Prostate gland (tissue), 2 donors: ENCODE results near the gene NABP1.

ENCODE experiments used
- CTCF ChIP-seq, 4 experiments: fragments of 200-600 bp in 2 of 4; fragments of 450-650 bp in 2 of 4; sonication (generic) in 2 of 4; IDR thresholded peaks; 1 replicate in 3 of 4; 2 replicates in 1 of 4; pipeline ENCODE4 v1.5.1; 2016 to 2019; ENCODE audit warnings: antibody characterized with exemption in 4 of 4, mild to moderate bottlenecking in 2 of 4, moderate library complexity in 2 of 4
- POLR2A ChIP-seq: fragments of 450-650 bp; IDR thresholded peaks from one replicate; pipeline ENCODE4 v1.6.1; 2016; ENCODE audit warnings: antibody characterized with exemption, mild to moderate bottlenecking

- TF ChIP-seq CTCF (IDR thresholded peaks at IDR 0.05) (no peak), POLR2A (no peak)
These were observed 18.7 kb upstream of the NABP1 start for GRCh38 chr2:191659198-191659597.
